NCI-H2196 treated with DMSO at 0.1 percent for 48 hours (cell line): ENCODE measurements around the gene KRTAP5-4.
"Not testable (repeated sequence)": the region's sequence is repeated elsewhere in the genome, so short reads cannot be mapped to it uniquely, and the experiment has no call there.

ENCODE experiments used
- DNase-seq: peaks from one replicate; lab custom pipeline; 2025; ENCODE audit not compliant: unreplicated experiment; lab: John Stamatoyannopoulos, UW

KRTAP5-4 gene

GRCh38 chr11:1622086-1622485, at the start of gene KRTAP5-4:
KRTAP5-4 (minus strand) TSS chr11:1622138; CDS start chr11:1622093, 45 bp downstream.
- no peak for DNase-seq

GRCh38 chr11:1671658-1672057, 49.7 kb upstream of the KRTAP5-4 start:
- no peak for DNase-seq

DNA sequence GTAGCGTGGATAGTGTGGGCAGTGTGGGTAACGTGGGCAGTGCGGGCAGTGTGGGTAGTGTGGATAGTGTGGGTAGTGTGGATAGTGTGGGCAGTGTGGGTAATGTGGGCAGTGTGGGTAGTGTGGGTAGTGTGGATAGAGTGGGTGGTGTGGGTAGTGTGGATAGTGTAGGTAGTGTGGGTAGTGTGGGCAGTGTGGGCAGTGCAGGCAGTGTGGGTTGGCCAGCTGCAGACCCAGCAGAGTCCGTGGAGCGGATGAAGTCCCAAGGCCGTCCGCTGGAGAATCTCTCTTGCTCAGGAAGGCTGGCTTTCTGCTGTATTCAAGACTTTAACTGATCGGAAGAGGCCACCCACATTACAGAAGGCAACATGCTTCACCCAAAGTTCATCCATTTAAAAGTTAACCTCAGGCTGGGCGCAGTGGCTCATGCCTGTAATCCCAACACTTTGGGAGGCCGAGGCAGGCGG, 49.0 kb upstream of the KRTAP5-4 start:
- DNase-seq = no peak

GRCh38 chr11:1670457-1670856, 48.5 kb upstream of the KRTAP5-4 start:
- DNase-seq = not testable (repeated sequence)

DNA sequence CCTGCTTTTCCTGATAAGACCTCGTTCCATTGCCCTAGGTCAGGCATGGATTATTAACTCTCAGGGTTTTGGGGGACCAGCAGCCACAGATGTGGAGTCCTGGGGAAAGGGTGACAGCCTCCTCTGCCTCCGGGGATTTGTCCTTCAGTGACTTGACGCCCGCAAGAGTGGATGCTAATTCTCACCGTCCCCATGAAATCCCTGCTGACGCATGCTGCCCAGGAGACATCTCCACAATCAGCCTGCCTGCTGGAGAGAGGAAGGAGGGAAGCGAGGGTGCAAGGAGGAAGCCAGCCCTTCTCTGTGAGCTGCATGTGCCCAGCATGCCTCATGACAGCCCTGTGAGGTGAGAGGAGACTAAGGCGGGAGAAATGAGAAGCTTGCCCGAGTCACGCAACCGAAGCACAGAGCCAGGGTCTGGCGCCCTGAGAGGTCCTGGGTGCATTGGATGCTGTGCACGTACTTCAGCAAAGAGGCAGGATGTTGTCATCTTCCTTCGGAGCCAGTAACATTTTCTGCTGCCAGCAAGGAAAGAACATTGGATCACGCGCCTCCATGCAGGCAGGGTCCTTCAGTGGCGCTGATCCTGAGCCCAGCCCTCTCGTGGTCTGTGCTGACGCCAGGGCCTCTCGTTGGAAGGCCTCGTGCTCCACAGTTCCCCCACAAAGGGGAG, 47.7 kb upstream of the KRTAP5-4 start:
- no peak for DNase-seq

DNA sequence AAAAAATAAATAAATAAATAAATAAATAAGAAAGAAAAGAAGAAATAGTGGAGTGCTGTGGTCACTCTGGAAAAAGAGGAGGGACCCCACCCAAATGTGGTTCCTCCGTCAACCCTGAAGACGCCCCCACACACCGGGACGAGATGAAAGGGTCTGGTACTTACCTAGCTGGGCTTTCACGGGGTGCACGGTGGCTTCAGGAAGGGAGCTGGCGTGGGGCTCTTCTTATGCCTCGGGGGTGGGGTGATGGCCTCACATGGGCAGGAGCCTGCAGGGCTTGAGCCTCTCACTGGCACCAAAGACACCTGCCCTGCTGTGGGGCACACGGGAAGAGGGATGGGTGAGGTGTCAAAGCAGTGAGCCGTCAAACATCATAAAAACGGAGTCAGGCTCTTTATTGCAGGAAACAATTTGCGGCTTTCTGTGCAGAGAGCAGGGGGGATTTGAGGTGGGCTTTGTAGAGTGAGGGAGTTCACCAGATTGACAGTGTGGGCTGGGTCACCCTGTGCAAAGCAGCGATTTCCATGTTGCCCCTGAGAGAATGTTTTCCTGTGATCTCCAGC, 47.1 kb upstream of the KRTAP5-4 start:
- no peak for DNase-seq

DNA sequence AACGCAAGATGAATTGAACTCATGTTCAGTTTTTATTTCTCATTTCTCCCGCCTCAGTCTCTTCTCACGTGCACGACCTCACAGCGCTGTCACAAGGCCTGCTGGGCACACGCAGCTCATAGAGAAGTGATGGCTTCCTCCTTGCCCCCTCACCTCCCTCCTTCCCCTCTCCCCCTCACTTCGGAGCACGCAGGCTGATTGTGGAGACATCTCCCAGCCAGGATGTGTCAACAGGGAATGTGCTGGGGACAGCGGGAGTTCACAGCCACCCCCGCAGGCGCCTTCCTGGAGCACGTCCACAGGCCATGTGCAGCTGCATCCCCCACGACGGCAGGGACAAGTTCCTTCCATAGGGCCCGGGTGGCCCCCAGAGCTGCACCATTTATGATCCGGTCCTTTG, 46.0 kb upstream of the KRTAP5-4 start:
- no peak for DNase-seq

GRCh38 chr11:1667121-1667850, 45.3 kb upstream of the KRTAP5-4 start:
- no peak for DNase-seq

- DNase-seq = no peak
Observed at GRCh38 chr11:1665313-1665712, 43.4 kb upstream of the KRTAP5-4 start.

GRCh38 chr11:1662699-1663283, 40.9 kb upstream of the KRTAP5-4 start:
- DNase-seq = not testable (repeated sequence)

- DNase-seq = not testable (repeated sequence)
Observed at GRCh38 chr11:1661454-1662269, 39.7 kb upstream of the KRTAP5-4 start.

GRCh38 chr11:1660111-1660867, 38.4 kb upstream of the KRTAP5-4 start:
- no peak for DNase-seq

DNA sequence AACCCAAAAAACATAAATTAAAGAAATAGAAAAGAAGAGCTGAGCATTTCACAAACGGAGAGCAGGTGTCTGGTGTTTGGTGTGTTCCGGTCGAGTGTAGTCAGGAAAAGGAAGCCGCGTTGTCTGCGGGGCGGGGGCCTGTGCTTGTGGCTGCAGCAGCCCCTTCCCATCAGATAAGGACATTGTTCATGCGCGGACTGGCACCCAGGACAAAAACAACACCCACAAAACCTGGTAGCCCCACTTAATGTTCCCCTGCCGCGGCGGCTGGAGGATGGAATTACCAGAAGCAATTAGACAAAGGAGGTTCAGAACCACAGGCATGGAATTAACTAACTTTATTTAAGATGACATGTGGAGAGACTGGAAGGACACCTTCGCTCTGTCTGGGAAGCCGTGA, 37.6 kb upstream of the KRTAP5-4 start:
- no peak for DNase-seq

DNA sequence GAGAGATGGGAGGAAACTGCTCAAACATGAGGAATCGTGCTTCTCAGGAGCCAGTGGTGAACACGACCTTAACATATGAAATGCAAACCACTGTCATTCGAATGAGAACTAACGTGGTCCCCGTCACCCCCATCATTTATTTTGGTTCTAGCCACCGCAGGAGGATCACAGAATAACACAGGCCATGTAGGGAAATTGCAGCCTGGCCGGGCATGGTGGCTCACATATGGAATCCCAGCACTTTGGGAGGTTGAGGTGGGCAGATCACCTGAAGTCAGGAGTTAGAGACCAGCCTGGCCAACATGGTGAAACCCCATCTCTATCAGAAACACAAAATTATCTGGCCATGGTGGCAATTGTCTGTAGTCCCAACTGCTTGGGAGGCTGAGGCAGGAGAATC, 34.7 kb upstream of the KRTAP5-4 start:
- no peak for DNase-seq

DNA sequence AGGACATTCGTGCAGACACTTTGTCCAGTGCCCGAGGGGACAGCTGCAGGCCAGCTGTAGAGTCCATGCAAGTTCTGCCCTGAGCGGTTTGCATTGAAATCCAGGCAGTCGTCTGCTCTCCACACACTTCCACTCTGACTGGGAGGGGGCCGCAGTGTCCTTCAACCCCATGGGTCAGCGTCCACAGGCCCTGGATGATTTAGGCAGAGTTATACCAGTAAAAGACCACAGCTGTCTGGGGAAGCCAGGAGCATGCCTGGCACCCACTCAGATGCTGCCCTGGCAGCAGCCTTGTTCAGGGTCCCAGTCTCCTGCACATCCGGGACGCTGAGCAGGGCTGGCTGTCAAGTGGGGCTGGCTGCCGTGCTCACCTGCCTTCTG, 34.1 kb upstream of the KRTAP5-4 start:
- DNase-seq = no peak

GRCh38 chr11:1655168-1656060, 33.5 kb upstream of the KRTAP5-4 start:
- no peak for DNase-seq

GRCh38 chr11:1654388-1655167, 32.6 kb upstream of the KRTAP5-4 start:
- DNase-seq = no peak

DNA sequence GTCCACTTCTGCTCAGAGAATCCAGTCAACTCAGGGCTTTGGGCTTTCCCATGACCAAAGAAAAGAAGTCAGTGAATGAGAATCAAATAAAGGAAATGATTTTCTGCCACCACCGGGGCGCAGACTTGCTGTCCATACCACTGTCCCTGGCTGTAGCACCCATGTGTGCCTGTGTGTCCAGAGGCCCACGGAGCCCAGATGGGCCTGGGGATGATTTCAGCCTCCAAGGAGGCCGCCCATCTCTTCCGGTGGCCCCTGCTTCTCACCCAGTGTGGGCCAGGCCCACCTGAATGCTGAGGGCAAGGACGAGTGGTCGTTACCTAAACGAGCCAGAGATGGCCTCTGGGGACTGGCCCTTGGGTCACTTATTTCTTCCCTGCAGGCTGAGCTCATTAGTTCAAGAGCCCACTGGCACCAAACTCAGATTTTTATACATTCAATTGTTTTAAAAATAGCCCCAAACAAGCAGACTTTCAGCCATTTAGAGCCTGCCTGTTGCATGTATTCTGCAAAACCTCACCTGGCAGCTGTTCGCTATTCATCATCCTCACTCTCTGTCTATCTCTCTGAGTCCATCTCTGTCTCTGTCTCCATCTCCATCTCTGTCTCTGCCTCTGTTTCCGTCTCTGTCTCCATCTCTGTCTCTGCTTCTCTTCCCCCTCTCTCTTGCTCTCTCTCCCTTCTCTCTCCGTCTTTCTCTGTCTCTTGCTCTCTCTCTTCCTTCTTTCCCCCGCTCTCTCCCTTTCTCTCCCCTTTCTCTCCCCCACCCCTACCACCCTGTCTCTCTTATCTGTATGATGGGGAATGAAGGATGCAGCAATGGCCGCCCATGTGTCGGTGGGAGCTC, 31.8 kb upstream of the KRTAP5-4 start:
- DNase-seq = no peak
